GM12878 (cell line): ENCODE measurements around the gene PPIB. TPM values are rescaled to one million over a fixed set of nuclear protein-coding genes. Genes with fewer than 3 reads are reported as not detected.

Experiments
- ATAC-seq: fragments of 200-7000 bp; cut with Tn5 transposase; 3 replicates; pipeline ENCODE4 v1.9.1; 2020; ENCODE audit warnings: mild to moderate bottlenecking, moderate library complexity
- BruUV-seq: library from RNA; stranded (reverse); fragments of 400-500 nt; replicated peaks from 2 replicates; lab custom pipeline; 2021; lab: Mats Ljungman, UMichigan
- CTCF ChIA-PET: fragments of 300-600 bp; sonication (Branson Sonifier 250); formaldehyde crosslinking; extraction: SDS; loops from one replicate; lab custom pipeline; 2021; ENCODE audit warnings: inconsistent platforms; lab: Yijun Ruan, JAX
- POLR2A ChIA-PET: fragments of 350-600 bp; formaldehyde crosslinking; extraction: SDS; loops from one replicate; lab custom pipeline; 2021; ENCODE audit warnings: inconsistent platforms; lab: Charles Lee
- RAD21 ChIA-PET: fragments of 300-600 bp; sonication (Branson Sonifier 250); formaldehyde crosslinking; loops from one replicate; lab custom pipeline; 2023; ENCODE audit warnings: antibody characterized with exemption; ENCODE audit not compliant: unreplicated experiment; lab: Charles Lee
- SMC1A ChIA-PET: fragments of 300-600 bp; sonication (Branson Sonifier 250); formaldehyde crosslinking; loops from one replicate; lab custom pipeline; 2023; ENCODE audit not compliant: unreplicated experiment, uncharacterized antibody; lab: Charles Lee
- DNase-seq: peaks from one replicate; pipeline ENCODE4 v3.0.0-alpha.2; 2011; ENCODE audit warnings: low read depth, low spot score
- FAIRE-seq: peaks from 3 replicates; lab custom pipeline; 2011; peaks lifted over from hg19 to GRCh38; lab: Jason Lieb, UNC
- H2AFZ ChIP-seq: 2 replicates; pipeline ENCODE4 v1.6.0; 2011; ENCODE audit warnings: low read depth, low read length, control low read depth; ENCODE audit not compliant: control insufficient read depth
- H3K27ac ChIP-seq: 2 replicates; pipeline ENCODE4 v1.5.1; 2011; ENCODE audit warnings: control low read depth; ENCODE audit not compliant: control insufficient read depth, insufficient read depth
- H3K27me3 ChIP-seq, 2 experiments: replicated peaks in 1 of 2; 2 replicates each; pipeline versions ENCODE4 v1.6.0 to v1.6.1; 2011; ENCODE audit warnings: low read length in 1 of 2; ENCODE audit not compliant: control insufficient read depth in 2 of 2, insufficient read depth in 2 of 2
- H3K36me3 ChIP-seq, 2 experiments: 2 replicates each; pipeline ENCODE4 v1.5.1; 2011; ENCODE audit warnings: low read length in 1 of 2; ENCODE audit not compliant: control insufficient read depth in 2 of 2, insufficient read depth in 2 of 2
- H3K4me1 ChIP-seq: 2 replicates; pipeline ENCODE4 v1.6.1; 2011; ENCODE audit warnings: mild to moderate bottlenecking, low read length, moderate library complexity, mixed read lengths; ENCODE audit not compliant: control insufficient read depth, insufficient read depth
- H3K4me2 ChIP-seq: 2 replicates; pipeline ENCODE4 v1.6.0; 2011; ENCODE audit warnings: control low read depth; ENCODE audit not compliant: control insufficient read depth, insufficient read depth
- H3K4me3 ChIP-seq: fragments of 200-600 bp; sonication (generic); 2 replicates; pipeline ENCODE4 v1.5.1; 2016
- H3K79me2 ChIP-seq: 2 replicates; pipeline ENCODE4 v1.6.0; 2011; ENCODE audit warnings: low read length; ENCODE audit not compliant: control insufficient read depth, insufficient read depth
- H3K9ac ChIP-seq: 2 replicates; pipeline ENCODE4 v1.8.0; 2011; ENCODE audit warnings: low read length, control low read depth, mixed read lengths; ENCODE audit not compliant: control insufficient read depth, insufficient read depth
- H3K9me3 ChIP-seq: replicated peaks from 3 replicates; pipeline ENCODE4 v1.5.1; 2011; ENCODE audit warnings: mild to moderate bottlenecking, low read length; ENCODE audit not compliant: control insufficient read depth, insufficient read depth
- H4K20me1 ChIP-seq: 2 replicates; pipeline ENCODE4 v1.6.0; 2011; ENCODE audit not compliant: control insufficient read depth, insufficient read depth
- ATF2 ChIP-seq: IDR thresholded peaks from 2 replicates; pipeline ENCODE4 v1.6.1; 2012; ENCODE audit warnings: low read length, inconsistent platforms
- DPF2 ChIP-seq: fragments of 450-650 bp; IDR thresholded peaks from 2 replicates; pipeline ENCODE4 v1.6.1; 2017; ENCODE audit warnings: mild to moderate bottlenecking
- EZH2 ChIP-seq: IDR thresholded peaks from 2 replicates; pipeline ENCODE4 v1.6.1; 2012; ENCODE audit warnings: low read depth, mild to moderate bottlenecking, control low read depth, inconsistent platforms, low read length, borderline replicate concordance; ENCODE audit not compliant: control insufficient read depth
- KLF5 ChIP-seq: fragments of 450-650 bp; IDR thresholded peaks from 2 replicates; pipeline ENCODE4 v1.6.1; 2014; ENCODE audit warnings: mild to moderate bottlenecking; ENCODE audit not compliant: partially characterized antibody
- NFIC ChIP-seq: IDR thresholded peaks from 2 replicates; pipeline ENCODE4 v1.6.1; 2012; ENCODE audit warnings: low read depth, mild to moderate bottlenecking, inconsistent platforms, low read length, moderate library complexity
- RB1 ChIP-seq: fragments of 450-650 bp; formaldehyde crosslinking; IDR thresholded peaks from 2 replicates; pipeline ENCODE4 v1.6.1; 2017; ENCODE audit warnings: mild to moderate bottlenecking, borderline replicate concordance
- RELA ChIP-seq: fragments of 450-650 bp; IDR thresholded peaks from 2 replicates; pipeline ENCODE4 v1.8.0; 2014; ENCODE audit warnings: borderline replicate concordance; ENCODE audit not compliant: partially characterized antibody
- SMARCA5 ChIP-seq: fragments of 450-650 bp; IDR thresholded peaks from 2 replicates; pipeline ENCODE4 v1.6.1; 2017; ENCODE audit warnings: mild to moderate bottlenecking
- SUZ12 ChIP-seq: fragments of 200-600 bp; sonication (generic); IDR thresholded peaks from one replicate; pipeline ENCODE4 v1.6.1; 2018; ENCODE audit warnings: antibody characterized with exemption, mild to moderate bottlenecking; ENCODE audit not compliant: unreplicated experiment
- ZNF207 ChIP-seq: fragments of 450-650 bp; IDR thresholded peaks from 2 replicates; pipeline ENCODE4 v1.6.1; 2014; ENCODE audit warnings: antibody characterized with exemption, mild to moderate bottlenecking, borderline replicate concordance
- ZNF384 ChIP-seq: IDR thresholded peaks from 2 replicates; pipeline ENCODE4 v1.6.1; 2012; ENCODE audit warnings: low read depth, mild to moderate bottlenecking, low read length, improper control_type of control experiment, borderline replicate concordance
- ZZZ3 ChIP-seq: IDR thresholded peaks from 2 replicates; pipeline ENCODE4 v1.6.1; 2011; ENCODE audit warnings: low read depth; ENCODE audit not compliant: control insufficient read depth, insufficient read length
- WGBS: methylation state at CpG from one replicate; pipeline ENCODE4 v1.1.6; 2016; ENCODE audit warnings: low lambda C conversion rate; ENCODE audit not compliant: insufficient replicate concordance, insufficient coverage; ENCODE audit errors: missing lambda C conversion rate; 5-methylcytosine and 5-hydroxymethylcytosine counted together
- in situ Hi-C: fragments of 300-500 bp; cut with MboI; formaldehyde crosslinking; loops from 9 replicates; pipeline ENCODE4 v1.14.3; 2018; ENCODE audit warnings: mixed read lengths
- intact Hi-C: fragments of 100-400 bp; cut with micrococcal nuclease; formaldehyde crosslinking; loops from one replicate; pipeline ENCODE4 v1.14.2; 2022; ENCODE audit not compliant: unreplicated experiment
- polyA plus RNA-seq, 11 experiments: library from polyadenylated mRNA; depleted of rRNA in 4 of 11; unstranded in 6 of 11; stranded (reverse) in 5 of 11; fragments of >200 nt; fragmentation: Nextera tagmentation in 4 of 11; fragmentation: Illumina TruSeq in 1 of 11; extraction: Ambion mirVana in 4 of 11; extraction: Trizol in 1 of 11; gene quantifications; 1 replicate in 1 of 11; 2 replicates in 10 of 11; pipeline versions ENCODE4 v1.2.1 to v1.2.3, GENCODE V29; 2011 to 2016; ENCODE audit warnings: inconsistent platforms in 2 of 11, missing spikeins in 2 of 11, low read depth in 1 of 11
- total RNA-seq, 4 experiments: library from RNA; depleted of rRNA in 3 of 4; stranded (reverse); fragments of >200 nt in 3 of 4; fragmentation: Illumina TruSeq in 1 of 4; extraction: Trizol in 1 of 4; gene quantifications; 2 replicates each; pipeline versions ENCODE4 v1.2.1 to v1.2.3, GENCODE V29; 2013 to 2021
- TF ChIP-seq, protein P1 (sequence below): fragments of 450-650 bp; IDR thresholded peaks from 2 replicates; pipeline ENCODE4 v1.6.1; 2016; ENCODE audit warnings: mild to moderate bottlenecking
- TF ChIP-seq, protein P2 (sequence below): fragments of 450-650 bp; formaldehyde crosslinking; IDR thresholded peaks from 2 replicates; pipeline ENCODE4 v1.4.0; 2022; ENCODE audit warnings: mild to moderate bottlenecking, moderate library complexity
- TF ChIP-seq, protein P3 (sequence below): IDR thresholded peaks from 2 replicates; pipeline ENCODE4 v1.6.1; 2011; ENCODE audit warnings: low read depth, low read length, improper control_type of control experiment, borderline replicate concordance

PPIB gene
- total and polyA plus RNA-seq, 10 of the 15 experiments (the other 5 are each of a cell fraction or from before 2014, with no cell fraction given) = 344 to 936 (median 508) TPM

DNA sequence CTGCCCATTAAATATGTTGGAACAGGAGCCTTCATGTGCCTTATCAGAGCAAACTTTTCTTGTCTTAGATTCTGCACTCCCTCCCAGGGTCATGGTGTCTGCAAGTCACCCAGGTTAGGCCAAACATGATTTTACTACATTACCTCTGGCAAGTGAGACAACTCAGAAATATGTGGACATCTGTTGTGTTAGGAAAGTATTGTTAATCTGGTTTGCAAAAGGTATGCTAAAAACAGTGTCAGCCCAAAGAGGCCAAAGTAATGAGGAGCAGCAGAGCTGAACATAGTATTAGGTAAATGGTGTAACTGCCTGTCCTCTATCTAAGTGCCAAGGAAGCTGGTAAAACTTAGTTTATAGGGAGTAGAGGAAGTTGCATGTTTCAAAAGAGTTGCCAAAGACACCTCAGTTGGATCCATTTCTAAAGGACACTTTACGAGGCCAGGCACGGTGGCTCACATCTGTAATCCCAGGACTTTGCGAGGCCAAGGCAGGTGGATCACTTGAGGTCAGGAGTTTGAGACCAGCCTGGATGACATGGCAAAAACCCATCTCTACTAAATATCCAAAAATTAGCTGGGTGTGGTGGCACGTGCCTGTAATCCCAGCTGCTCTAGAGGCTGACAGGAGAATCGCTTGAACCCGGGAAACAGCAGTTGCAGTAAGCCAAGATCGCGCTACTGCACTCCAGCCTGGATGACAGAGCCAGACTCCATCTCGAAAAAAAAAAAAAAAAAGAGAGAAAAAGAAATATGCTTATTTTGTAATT, 22.5 kb upstream of the PPIB start:
- ChIA-PET RAD21 (interaction anchor here (0.7 kb wide), 1 partner anchor 182 kb away, joined by 4 read pairs; no protein-coding TSS in a partner anchor), POLR2A (interaction anchor here (0.5 to 1.1 kb wide), 4 partner anchors 17 to 229 kb away, joined by 4 to 8 read pairs (median 4); no protein-coding TSS in a partner anchor), SMC1A (interaction anchor here (0.6 to 1.8 kb wide), 4 partner anchors 8 to 83 kb away, joined by 3 to 5 read pairs (median 4); no protein-coding TSS in a partner anchor), CTCF (no interaction called here)
- Histone ChIP-seq H3K9ac (no peak overlapping the region), H3K79me2 (no peaks in the 10 kb centered on the region), H3K36me3 (peaks cover 1 to 5% of the 10 kb centered on the region in 2 experiments; a peak in 3 of 4 replicates), H3K9me3 (no peaks in the 10 kb centered on the region), H3K27ac (no peak overlapping the region), H4K20me1 (no peaks in the 10 kb centered on the region), H2AFZ (no peak overlapping the region), H3K4me3 (no peak overlapping the region), H3K4me1 (peaks cover 4% of the 10 kb centered on the region; the same call in 1 of the 2 replicates), H3K4me2 (no peak overlapping the region), H3K27me3 (no peaks in the 10 kb centered on the region)
- intact Hi-C loops (no loop called here), in situ Hi-C loops (no loop called here)
- BruUV-seq = no TSS peak
- no peak for DNase-seq
- TF ChIP-seq ZNF384 = no peak
- no peak for TF ChIP-seq RB1
- no peak for TF ChIP-seq ZNF207
- TF ChIP-seq RELA = no peak
- TF ChIP-seq, protein P1, sequence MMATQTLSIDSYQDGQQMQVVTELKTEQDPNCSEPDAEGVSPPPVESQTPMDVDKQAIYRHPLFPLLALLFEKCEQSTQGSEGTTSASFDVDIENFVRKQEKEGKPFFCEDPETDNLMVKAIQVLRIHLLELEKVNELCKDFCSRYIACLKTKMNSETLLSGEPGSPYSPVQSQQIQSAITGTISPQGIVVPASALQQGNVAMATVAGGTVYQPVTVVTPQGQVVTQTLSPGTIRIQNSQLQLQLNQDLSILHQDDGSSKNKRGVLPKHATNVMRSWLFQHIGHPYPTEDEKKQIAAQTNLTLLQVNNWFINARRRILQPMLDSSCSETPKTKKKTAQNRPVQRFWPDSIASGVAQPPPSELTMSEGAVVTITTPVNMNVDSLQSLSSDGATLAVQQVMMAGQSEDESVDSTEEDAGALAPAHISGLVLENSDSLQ = no peak
- no peak for TF ChIP-seq ATF2
- TF ChIP-seq NFIC = no peak
- TF ChIP-seq, protein P2, sequence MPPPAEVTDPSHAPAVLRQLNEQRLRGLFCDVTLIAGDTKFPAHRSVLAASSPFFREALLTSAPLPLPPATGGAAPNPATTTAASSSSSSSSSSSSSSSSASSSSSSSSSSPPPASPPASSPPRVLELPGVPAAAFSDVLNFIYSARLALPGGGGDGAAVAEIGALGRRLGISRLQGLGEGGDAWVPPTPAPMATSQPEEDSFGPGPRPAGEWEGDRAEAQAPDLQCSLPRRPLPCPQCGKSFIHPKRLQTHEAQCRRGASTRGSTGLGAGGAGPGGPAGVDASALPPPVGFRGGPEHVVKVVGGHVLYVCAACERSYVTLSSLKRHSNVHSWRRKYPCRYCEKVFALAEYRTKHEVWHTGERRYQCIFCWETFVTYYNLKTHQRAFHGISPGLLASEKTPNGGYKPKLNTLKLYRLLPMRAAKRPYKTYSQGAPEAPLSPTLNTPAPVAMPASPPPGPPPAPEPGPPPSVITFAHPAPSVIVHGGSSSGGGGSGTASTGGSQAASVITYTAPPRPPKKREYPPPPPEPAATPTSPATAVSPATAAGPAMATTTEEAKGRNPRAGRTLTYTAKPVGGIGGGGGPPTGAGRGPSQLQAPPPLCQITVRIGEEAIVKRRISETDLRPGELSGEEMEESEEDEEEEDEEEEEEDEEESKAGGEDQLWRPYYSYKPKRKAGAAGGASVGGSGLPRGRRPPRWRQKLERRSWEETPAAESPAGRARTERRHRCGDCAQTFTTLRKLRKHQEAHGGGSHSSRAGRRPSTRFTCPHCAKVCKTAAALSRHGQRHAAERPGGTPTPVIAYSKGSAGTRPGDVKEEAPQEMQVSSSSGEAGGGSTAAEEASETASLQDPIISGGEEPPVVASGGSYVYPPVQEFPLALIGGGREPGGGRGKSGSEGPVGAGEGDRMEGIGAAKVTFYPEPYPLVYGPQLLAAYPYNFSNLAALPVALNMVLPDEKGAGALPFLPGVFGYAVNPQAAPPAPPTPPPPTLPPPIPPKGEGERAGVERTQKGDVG (CRISPR knock-in tag) = no peak
- no peak for TF ChIP-seq SMARCA5
- TF ChIP-seq SUZ12 = no peak
- no peak for TF ChIP-seq EZH2
- no peak for TF ChIP-seq DPF2
- TF ChIP-seq, protein P3, sequence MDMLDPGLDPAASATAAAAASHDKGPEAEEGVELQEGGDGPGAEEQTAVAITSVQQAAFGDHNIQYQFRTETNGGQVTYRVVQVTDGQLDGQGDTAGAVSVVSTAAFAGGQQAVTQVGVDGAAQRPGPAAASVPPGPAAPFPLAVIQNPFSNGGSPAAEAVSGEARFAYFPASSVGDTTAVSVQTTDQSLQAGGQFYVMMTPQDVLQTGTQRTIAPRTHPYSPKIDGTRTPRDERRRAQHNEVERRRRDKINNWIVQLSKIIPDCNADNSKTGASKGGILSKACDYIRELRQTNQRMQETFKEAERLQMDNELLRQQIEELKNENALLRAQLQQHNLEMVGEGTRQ = no peak
- TF ChIP-seq KLF5 = no peak
- TF ChIP-seq ZZZ3 = no peak
- no peak for FAIRE-seq
- ATAC-seq = no peak
- WGBS = over 99% methylated on average over 8 of the region's 9 CpGs
